ENCODE data around the gene TMEM179B.

The TMEM179B gene

DNA sequence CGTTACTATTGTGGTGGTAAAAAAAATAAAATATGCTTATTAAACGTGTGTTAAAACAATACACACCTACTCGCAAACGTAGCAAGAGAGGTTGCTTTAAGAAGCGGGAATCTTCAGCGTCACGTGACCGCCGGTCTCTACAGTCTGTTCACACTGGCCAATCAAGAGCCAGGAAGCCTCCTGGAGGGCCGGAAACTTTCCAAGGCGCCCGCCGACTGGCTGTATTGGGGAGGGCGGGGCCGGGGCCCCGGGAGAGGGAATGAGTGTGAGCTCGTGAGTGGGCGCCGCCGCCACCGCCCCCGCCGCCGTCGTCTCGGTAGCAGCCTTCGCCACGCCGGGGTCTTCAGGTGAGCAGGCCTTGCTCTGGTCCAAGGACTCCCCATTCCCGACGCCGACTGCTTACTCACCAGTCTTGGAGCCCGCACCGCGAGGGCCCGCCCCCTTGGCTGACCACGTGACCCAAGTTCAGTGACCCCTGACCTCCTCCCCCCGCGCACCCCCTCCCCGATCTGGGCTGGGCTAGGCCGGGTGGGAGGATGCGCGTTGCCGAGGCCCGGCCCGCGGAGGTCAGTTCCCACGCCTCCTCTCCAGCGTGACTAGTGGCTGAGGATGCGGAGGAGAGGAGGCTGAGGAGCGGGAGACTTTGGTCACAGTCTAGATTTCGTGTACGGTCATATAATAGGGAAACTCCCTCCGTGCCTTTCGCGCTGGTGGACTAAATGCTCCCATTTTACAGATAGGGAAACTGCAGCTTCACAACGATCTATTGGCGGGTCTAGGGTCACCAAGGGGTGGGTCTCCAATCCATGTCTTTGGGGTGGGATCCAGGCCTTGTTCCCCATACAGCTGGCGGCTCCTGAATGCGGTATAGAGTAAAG lies 15.8 kb upstream of the TMEM179B start, which contains the start of gene TAF6L:
Gene TAF6L (plus strand): TSS at position 253 of the 878 bp plus-strand sequence. CDS start 4,388 bp downstream, outside the sequence.
- H3K27me3 ChIP-seq (ENCODE audit: insufficient read depth, low read length, poor library complexity), result no peaks in the 10 kb centered on the region
- no peaks in the 10 kb centered on the region for H4K20me1 ChIP-seq (ENCODE audit: insufficient read depth, low read length)
- H3K4me3 ChIP-seq (ENCODE audit: low read depth in 1 of 2, low read length in 2 of 2), result peak within 1 kb of the TSS; percentile 41 to 69
- peaks cover 27% of the 10 kb centered on the region for H3K4me1 ChIP-seq (ENCODE audit: insufficient read depth, low read length)
- H3K9me3 ChIP-seq (ENCODE audit: insufficient read depth, low read length, severe bottlenecking), result no peaks in the 10 kb centered on the region
- peak within 1 kb of the TSS; percentile 60 for H3K9ac ChIP-seq (ENCODE audit: low read depth, low read length)
- peak; percentile 92 for ATAC-seq (ENCODE audit: insufficient read depth, low read depth)
- peaks cover 35% of the 10 kb centered on the region for H3K79me2 ChIP-seq (ENCODE audit: insufficient read depth, low read length)
- H2AFZ ChIP-seq (ENCODE audit: low read depth, low read length), result peak within 1 kb of the TSS; percentile 73
- peaks cover 33% of the 10 kb centered on the region for H3K36me3 ChIP-seq (ENCODE audit: insufficient read depth, low read length)
- TF ChIP-seq EZH2 (IDR thresholded peaks at IDR 0.05; ENCODE audit: borderline replicate concordance, low read depth, low read length, severe bottlenecking) (no peak), CTCF (IDR thresholded peaks at IDR 0.05; ENCODE audit: borderline replicate concordance, extremely low read depth, low read length, poor library complexity, severe bottlenecking) (no peak)
- H3K4me2 ChIP-seq (ENCODE audit: insufficient read depth, low read length), result peak within 1 kb of the TSS; percentile 77
- DNase-seq, result peak; percentile 97
- H3K27ac ChIP-seq (ENCODE audit: low read length), result peak within 1 kb of the TSS; percentile 78

DNA sequence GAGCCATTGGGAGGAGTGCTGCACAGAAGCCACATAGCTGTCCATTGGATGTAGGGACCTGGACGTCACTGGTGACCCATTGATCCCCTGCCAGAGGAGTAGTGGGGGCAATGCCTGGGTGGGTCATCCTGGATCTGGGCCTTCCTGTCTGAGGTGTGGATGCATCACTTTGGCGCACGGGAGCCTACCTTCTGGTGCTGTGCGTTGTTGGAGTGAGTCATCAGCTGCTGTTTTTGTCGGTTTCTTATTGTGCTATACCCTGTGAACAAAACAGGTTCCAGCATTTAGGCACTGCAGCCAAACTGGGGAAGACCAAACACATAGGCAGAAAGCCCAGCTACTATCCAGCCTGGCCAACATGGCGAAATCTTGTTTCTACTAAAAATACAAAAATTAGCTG lies 12.8 kb upstream of the TMEM179B start:
- peaks cover 35% of the 10 kb centered on the region for H3K79me2 ChIP-seq (ENCODE audit: insufficient read depth, low read length)
- H3K36me3 ChIP-seq (ENCODE audit: insufficient read depth, low read length), result peaks cover 46% of the 10 kb centered on the region
- peaks cover 27% of the 10 kb centered on the region for H3K4me1 ChIP-seq (ENCODE audit: insufficient read depth, low read length)
- H4K20me1 ChIP-seq (ENCODE audit: insufficient read depth, low read length), result no peaks in the 10 kb centered on the region
- H3K9me3 ChIP-seq (ENCODE audit: insufficient read depth, low read length, severe bottlenecking), result no peaks in the 10 kb centered on the region
- no peak for ATAC-seq (ENCODE audit: insufficient read depth, low read depth)
- H3K27me3 ChIP-seq (ENCODE audit: insufficient read depth, low read length, poor library complexity), result no peaks in the 10 kb centered on the region
- no peak for TF ChIP-seq CTCF (IDR thresholded peaks at IDR 0.05; ENCODE audit: borderline replicate concordance, extremely low read depth, low read length, poor library complexity, severe bottlenecking)
- no peak for TF ChIP-seq EZH2 (IDR thresholded peaks at IDR 0.05; ENCODE audit: borderline replicate concordance, low read depth, low read length, severe bottlenecking)
- no peak overlapping the region for H3K27ac ChIP-seq (ENCODE audit: low read length)
- no peak for DNase-seq
- H3K9ac ChIP-seq (ENCODE audit: low read depth, low read length), result no peak overlapping the region
- H3K4me2 ChIP-seq (ENCODE audit: insufficient read depth, low read length), result no peak overlapping the region
- no peak overlapping the region for H3K4me3 ChIP-seq (ENCODE audit: low read depth in 1 of 2, low read length in 2 of 2)
- no peak overlapping the region for H2AFZ ChIP-seq (ENCODE audit: low read depth, low read length)

GRCh38 chr11:62775646-62776045 lies 11.6 kb upstream of the TMEM179B start:
- TF ChIP-seq CTCF (IDR thresholded peaks at IDR 0.05; ENCODE audit: borderline replicate concordance, extremely low read depth, low read length, poor library complexity, severe bottlenecking), result no peak
- no peak for TF ChIP-seq EZH2 (IDR thresholded peaks at IDR 0.05; ENCODE audit: borderline replicate concordance, low read depth, low read length, severe bottlenecking)
- H3K27ac ChIP-seq (ENCODE audit: low read length), result no peak overlapping the region
- H3K27me3 ChIP-seq (ENCODE audit: insufficient read depth, low read length, poor library complexity), result no peaks in the 10 kb centered on the region
- DNase-seq (no peak), ATAC-seq (ENCODE audit: insufficient read depth, low read depth) (no peak)
- peaks cover 15% of the 10 kb centered on the region for H3K4me1 ChIP-seq (ENCODE audit: insufficient read depth, low read length)
- no peak overlapping the region for H3K4me3 ChIP-seq (ENCODE audit: low read depth in 1 of 2, low read length in 2 of 2)
- H3K79me2 ChIP-seq (ENCODE audit: insufficient read depth, low read length), result peaks cover 35% of the 10 kb centered on the region
- H3K4me2 ChIP-seq (ENCODE audit: insufficient read depth, low read length), result no peak overlapping the region
- no peaks in the 10 kb centered on the region for H4K20me1 ChIP-seq (ENCODE audit: insufficient read depth, low read length)
- H3K9me3 ChIP-seq (ENCODE audit: insufficient read depth, low read length, severe bottlenecking), result no peaks in the 10 kb centered on the region
- no peak overlapping the region for H2AFZ ChIP-seq (ENCODE audit: low read depth, low read length)
- H3K36me3 ChIP-seq (ENCODE audit: insufficient read depth, low read length), result peaks cover 49% of the 10 kb centered on the region
- H3K9ac ChIP-seq (ENCODE audit: low read depth, low read length), result no peak overlapping the region
